Measurements from ENCODE around the gene SMURF1.
"Not testable (repeated sequence)": the region's sequence is repeated elsewhere in the genome, so short reads cannot be mapped to it uniquely, and the experiment has no call there.

DNA sequence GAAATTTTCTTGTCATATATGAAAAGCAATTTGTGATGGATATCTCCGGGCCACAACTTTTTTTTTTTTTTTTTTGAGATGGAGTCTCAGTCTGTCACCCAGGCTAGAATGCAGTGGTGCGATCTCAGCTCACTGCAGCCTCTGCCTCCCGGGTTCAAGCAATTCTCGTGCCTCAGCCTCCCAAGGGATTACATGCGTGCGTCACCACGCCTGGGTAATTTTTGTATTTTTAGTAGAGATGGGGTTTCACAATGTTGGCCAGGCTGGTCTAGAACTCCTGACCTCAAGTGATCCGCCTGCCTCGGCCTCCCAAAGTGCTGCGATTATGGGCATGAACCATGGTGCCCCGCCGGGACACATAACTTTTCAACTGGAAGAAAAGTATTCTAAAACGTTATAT lies 40.1 kb downstream of the SMURF1 start:
- not testable (repeated sequence) for TF ChIP-seq CTCF (IDR thresholded peaks at IDR 0.05 in 8 of 11, conservative IDR thresholded peaks at IDR 0.05 in 3 of 11); POLR2A (IDR thresholded peaks at IDR 0.05)
